NCI-H128 (cell line): Measurements from ENCODE around the gene PASD1.
"Not testable (repeated sequence)": the region's sequence is repeated elsewhere in the genome, so short reads cannot be mapped to it uniquely, and the experiment has no call there.

Experiments
- DNase-seq: peaks from one replicate; lab custom pipeline; 2025; ENCODE audit not compliant: unreplicated experiment; lab: John Stamatoyannopoulos, UW

The PASD1 gene

GRCh38 chrX:151621422-151621821 is 57.9 kb downstream of the PASD1 start:
- DNase-seq: no peak

DNA sequence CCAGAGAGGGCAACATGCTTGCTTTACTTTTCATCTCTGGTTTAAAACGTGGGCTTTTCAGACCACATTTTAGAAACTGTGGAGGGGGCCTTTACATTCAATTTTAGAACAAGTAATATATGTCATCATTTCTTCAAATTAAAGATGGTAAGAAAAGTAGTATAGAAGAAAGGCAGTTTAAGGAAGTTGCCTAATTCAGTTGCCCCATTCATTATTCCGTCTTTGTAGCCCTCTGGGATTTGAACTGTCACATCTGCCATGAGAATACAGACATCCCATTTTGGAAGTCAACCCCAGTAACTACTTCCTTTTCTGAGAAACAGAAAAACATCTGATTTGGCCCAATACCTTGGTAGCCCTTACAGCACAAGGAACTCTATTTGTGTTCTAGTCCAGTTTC is 61.2 kb downstream of the PASD1 start:
- no peak for DNase-seq

GRCh38 chrX:151631822-151632221 is 68.3 kb downstream of the PASD1 start:
- no peak for DNase-seq

- no peak for DNase-seq
Measured at GRCh38 chrX:151633157-151633556, 69.7 kb downstream of the PASD1 start.

DNA sequence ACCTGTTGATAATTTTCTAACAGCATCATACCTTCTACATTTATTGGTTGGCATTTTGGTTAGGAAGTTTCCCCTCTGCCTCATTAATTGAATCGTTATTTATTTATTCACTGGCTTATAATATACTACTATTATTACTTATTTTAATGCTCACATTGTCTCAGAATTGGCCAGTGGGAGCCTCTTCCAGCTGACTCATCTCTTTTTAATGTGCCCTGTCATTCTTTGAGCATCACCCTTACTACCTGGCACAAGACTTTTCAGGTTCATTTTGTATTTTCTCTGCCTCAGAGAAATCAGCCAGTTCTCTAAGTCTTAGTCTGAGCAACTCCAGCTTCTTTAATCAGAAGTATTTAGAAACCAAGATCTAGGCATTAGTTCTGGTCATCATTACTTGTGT is 71.5 kb downstream of the PASD1 start:
- no peak for DNase-seq

- DNase-seq: no peak
Measured at GRCh38 chrX:151641564-151641963, 78.1 kb downstream of the PASD1 start.

DNA sequence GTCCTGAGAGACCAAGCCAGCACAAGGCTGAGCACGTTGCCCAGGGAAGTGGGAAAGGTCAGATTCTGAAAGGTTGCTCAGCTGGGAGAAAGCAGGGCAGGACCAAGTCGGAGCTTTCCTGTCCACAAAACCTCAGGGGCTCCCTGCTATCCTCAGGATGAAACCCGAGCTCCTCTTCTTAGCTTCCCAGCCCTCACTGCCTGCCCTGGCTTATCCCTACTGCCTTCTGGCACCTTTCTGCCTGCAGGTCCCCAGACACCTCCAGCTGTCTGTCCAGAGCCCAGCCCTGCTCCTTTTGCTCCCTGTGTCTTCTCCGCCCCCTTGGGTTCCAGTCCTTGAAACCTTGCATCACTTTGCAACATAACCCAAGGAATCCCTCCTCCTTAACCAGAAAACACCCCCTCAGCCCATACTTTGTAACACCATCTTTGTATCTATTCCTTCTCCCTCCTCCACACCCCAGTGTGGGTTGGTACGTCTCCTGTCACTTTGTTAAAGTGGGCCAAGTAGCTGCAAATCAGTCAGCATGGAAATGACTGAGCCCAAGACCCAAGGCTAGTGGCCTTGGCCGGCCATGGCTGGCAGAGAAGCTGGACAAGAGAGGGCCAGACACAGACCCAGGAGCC is 111.8 kb downstream of the PASD1 start:
- DNase-seq: no peak

DNA sequence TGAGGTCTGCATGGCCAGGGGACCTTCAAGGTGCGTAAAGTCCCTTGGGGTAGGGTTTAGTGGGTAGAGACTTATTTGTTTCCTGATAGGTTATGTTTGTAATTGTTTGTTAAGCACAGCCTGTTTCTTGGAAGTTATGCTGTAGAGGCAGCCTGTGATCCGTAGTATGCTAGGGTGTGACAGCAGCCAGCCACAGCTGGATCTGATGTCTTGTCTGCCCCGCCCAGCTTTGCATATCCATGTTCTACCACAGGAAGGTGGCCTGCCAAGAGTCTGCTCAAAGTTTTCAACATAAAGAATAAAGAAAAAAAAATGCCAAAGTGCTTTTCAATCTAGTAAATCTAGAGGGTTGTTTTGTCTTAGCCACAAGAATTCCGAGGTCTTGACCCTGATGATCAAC is 112.7 kb downstream of the PASD1 start:
- DNase-seq: no peak

- no peak for DNase-seq
Measured at GRCh38 chrX:151679798-151680402, 116.4 kb downstream of the PASD1 start.

GRCh38 chrX:151680805-151681204 is 117.3 kb downstream of the PASD1 start:
- DNase-seq: no peak

DNA sequence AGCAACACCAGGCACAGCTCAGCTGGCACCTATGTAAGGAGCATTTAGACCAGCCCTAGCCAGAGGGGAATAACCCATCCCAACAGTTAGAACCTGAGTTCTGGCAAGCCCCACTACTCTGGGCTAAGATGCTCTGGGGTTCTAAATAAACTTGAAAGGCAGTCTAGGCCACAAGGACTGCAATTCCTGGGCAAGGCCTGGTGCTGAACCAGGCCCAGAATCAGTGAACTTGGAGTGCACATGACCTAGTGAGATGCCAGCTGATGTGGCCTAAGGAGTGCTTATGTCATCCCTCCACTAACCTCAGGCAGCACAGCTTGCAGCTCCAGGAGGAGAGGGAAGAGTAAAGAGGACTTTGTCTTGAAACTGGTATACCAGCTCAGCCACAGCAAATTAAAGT is 124.2 kb downstream of the PASD1 start:
- DNase-seq: no peak

GRCh38 chrX:151688695-151689094 is 125.2 kb downstream of the PASD1 start:
- no peak for DNase-seq

DNA sequence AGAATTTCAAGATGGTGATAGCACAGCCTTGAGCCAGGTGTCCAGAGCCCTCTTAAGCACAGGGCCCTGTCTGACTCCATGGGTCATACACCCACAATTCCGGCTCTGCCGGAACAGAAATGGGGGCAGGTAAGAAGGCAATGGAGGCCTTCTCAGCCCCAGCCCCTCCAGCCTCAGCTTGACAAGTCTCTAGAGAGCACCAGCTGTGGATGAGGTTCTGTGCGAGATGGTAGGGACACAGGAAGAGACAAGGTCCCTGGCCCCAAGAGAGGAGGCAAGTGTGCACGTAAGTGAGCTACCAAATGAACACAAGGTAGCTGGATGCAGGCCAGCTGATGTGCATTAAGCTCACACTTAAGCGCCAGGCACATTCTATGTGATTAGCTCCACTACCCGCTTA is 129.3 kb downstream of the PASD1 start:
- DNase-seq: no peak

DNA sequence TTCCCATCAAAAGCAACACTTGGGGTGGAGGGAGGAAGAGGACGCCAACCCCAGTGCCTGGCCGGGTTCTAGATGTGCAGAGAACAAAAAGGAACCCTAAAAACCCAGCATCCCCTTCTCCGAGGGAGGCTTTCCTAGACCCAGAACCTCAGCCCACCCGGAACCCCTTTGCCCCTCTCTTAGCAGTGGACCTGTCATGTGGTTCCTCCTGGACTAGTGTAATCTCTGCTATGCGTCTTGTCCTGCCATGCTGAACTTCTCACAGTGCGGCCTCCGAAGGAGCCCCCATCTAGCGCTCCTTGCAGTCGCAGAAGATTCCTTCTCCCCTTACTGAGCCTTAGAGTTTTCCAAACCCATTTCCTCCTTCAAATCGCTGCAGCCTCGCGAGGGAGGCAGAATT is 130.6 kb downstream of the PASD1 start:
- no peak for DNase-seq

GRCh38 chrX:151694661-151695582 is 131.4 kb downstream of the PASD1 start, which contains the start of gene PRRG3:
Gene PRRG3 (plus strand): TSS chrX:151695458. CDS start chrX:151698815, 3,357 bp downstream.
- no peak for DNase-seq

- no peak for DNase-seq
Measured at GRCh38 chrX:151695583-151696340, 132.3 kb downstream of the PASD1 start.

GRCh38 chrX:151697082-151697481 is 133.6 kb downstream of the PASD1 start:
- not testable (repeated sequence) for DNase-seq

GRCh38 chrX:151697522-151697921 is 134.0 kb downstream of the PASD1 start:
- no peak for DNase-seq

GRCh38 chrX:151698485-151698884 is 135.0 kb downstream of the PASD1 start:
- DNase-seq: no peak

GRCh38 chrX:151699746-151700145 is 136.3 kb downstream of the PASD1 start:
- DNase-seq: no peak

DNA sequence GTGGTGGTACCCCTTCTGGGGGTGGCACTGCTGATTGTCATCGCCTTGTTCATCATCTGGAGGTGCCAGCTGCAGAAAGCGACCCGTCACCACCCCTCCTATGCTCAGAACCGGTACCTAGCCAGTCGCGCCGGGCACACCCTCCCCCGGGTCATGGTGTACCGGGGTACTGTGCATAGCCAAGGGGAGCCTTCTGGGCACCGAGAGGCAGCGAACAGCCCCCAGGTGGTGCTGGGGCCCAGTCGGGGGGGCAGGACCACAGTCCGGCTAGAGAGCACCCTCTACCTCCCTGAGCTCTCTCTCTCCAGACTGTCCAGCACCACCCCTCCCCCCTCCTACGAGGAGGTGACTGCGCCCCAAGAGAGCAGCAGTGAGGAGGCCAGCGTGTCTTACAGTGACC is 137.1 kb downstream of the PASD1 start:
- no peak for DNase-seq
